ENCODE measurements around the gene TRAF3IP1. TPM values are rescaled to one million over a fixed set of nuclear protein-coding genes. Genes with fewer than 3 reads are reported as not detected.

Gene TRAF3IP1
- polyA plus RNA-seq, 1 donor, result 24.1 TPM

GRCh38 chr2:238409341-238410199, 89.3 kb downstream of the TRAF3IP1 start:
- DNase-seq, result no peak

GRCh38 chr2:238412067-238412767, 91.9 kb downstream of the TRAF3IP1 start:
- DNase-seq, result no peak

DNA sequence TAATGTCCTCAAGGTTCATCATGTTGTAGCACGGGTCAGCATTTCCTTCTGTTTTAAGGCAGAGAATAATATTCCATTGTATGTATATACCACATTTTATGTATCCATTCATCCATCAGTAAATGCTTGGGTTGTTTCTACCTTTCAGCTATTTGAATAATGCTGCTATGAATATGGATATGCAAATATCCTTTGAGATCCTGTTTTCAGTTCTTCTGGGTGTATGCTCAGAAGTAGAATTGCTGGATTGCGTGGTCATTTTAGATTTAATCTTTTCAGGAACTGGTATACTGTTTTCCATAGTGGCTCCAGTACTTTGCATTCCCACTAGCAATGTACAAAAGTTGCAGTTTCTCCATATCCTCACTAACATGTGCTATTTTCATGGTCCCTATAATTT, 93.0 kb downstream of the TRAF3IP1 start:
- no peak for DNase-seq

DNA sequence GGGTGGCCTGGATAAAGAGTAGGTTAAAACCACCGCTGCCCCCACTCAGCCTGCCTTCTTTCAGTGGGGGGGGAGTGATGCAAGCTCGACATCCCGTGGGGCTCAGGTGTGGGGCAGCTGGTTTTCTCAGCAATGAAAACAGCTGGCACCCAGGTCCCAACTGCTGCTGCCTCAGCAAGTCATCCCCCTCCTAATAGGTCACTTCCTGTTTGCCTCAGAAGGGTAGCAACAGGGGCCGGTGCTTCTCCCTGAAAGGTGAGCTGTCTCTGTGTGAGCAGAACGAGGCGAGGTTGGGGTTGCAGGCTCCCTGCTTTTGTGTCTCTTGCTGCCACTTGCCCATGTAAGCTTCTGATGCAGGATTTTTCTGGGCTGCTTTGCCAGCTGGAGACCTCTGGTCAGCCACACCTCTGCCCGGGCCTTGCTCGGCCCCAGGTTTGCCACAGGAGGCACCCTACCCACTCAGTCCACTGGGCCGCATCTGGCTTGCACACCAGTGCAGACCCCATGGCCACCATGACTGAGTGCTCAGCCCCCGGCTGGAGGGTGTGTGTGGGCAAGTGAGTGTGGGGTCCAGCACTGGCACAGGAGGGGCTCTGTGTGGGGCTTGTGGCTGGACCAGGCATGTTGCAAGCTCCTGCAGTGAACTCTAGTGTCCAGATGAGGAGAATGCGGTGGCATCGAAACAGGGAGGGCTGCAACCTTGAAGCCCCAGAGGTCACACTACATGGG, 94.9 kb downstream of the TRAF3IP1 start:
- DNase-seq, result no peak

DNA sequence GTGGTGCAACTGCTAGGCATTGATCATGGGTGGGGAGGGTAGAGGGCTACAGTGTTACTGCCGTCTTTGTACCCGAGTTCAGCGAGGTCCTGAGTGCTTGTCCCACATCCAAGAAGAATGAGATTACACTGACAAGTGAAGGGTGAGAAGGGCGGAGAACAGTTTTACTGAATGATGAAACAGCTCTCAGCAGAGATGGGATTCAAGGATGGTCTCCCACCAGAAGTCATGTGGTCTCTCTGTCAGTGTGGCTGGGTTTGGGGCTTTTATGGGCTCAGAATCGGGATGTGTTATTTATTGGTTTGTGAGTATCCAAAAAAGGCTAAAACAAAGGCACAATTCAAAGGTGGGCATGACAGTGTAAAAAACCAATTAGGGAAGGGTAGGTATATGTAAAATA, 95.6 kb downstream of the TRAF3IP1 start:
- DNase-seq, result no peak

GRCh38 chr2:238418196-238418998, 98.1 kb downstream of the TRAF3IP1 start:
- peak; percentile 73 for DNase-seq

DNA sequence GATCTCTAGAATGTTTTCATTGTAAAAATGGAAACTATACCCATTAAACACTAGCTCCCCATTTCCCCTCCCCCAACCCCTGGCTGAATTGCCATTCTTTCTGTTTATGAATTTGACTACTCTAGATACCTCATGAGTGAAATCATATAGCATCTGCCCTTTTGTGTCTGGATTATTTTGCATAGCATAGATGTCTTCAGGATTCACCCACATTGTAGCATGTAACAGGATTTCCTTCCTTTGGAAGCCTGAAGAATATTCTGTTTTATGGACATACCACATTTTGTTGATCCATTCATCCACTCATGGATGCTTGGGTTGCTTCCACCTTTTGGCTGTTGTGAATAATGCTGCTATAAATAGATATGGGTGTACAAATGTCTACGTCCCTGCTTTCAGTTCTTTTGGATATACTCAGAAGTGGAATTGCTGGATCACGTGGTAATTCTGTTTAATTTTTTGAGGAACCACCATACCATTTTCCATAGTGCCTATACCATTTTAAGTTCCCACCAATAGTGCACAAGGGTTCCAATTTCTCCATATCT, 98.8 kb downstream of the TRAF3IP1 start:
- DNase-seq, result no peak

- DNase-seq, result no peak
Observed at GRCh38 chr2:238420442-238420841, 100.1 kb downstream of the TRAF3IP1 start.

DNA sequence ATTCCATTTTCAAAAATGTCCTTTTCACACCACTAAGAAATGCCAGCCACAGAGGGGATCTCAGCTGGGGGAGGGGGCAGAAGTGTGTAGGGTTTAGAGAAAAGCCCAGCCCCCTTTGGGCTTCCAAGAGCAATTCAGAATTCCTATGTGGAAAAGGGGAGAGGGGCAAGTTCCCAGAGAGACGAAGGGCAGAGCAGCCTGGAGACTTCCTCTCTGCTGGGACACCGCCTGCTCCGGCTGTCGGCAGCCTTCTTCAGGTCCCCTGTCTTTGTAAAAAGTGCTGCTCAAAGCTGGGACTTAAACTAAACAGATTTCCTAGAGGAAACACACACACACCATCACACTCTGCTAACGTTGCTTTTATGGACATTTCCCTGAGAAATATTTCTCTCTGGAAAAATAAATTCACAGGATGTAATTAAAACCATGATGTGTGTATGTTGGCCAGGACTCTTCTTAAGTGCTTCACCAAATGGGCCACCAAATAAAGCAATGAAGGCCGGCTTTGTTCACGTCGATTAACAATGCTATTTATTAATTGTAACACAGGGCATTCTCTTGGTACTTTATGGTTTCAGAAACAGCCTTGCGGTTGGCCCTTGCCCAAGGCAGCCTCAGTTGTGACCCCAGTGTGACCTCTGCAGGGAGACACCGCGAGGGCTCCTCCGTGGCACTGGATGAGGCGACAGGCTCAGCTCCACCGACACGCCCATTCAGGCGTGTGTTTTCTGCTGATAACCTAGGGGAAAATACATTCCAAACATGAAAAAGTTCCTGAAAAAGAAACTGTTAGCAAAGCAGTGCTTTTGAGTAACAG, 100.8 kb downstream of the TRAF3IP1 start:
- no peak for DNase-seq

DNA sequence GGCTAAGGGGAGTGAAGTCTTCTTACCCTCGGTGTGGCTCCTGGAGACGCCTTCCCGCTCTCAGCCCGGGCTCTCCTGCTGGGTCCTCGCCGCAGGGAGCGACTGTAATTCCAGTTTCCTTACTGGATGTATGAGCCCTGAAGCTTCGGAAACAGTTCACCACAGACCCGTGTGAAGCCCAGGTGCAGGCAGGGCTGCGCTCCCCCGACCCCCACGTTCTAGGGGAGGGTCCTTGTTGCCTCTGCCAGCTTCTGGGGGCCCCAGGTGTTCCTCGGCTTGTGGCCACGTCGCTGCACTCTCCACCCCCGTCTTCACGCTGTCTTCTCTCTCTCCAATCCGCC, 101.3 kb downstream of the TRAF3IP1 start:
- no peak for DNase-seq

DNA sequence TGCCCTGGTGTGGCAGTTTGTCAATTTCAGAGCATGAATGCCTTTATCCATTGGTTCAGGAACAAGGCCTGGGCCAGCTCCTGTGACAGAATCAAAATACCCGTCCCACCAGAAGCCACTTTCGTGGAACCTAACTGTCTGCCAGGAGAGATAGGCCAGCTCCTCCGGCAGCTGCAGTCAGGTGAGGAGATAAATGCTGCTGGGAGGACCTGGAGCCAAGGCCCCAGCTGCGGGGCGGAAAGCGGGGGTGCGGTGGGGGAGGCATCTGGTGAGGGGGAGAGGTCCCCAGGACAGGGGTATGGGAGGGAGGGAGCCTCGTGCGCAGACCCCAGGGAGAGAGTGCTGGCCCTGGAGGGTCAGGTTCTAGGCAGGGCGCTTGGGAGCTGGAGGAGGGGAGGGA, 102.0 kb downstream of the TRAF3IP1 start:
- no peak for DNase-seq

DNA sequence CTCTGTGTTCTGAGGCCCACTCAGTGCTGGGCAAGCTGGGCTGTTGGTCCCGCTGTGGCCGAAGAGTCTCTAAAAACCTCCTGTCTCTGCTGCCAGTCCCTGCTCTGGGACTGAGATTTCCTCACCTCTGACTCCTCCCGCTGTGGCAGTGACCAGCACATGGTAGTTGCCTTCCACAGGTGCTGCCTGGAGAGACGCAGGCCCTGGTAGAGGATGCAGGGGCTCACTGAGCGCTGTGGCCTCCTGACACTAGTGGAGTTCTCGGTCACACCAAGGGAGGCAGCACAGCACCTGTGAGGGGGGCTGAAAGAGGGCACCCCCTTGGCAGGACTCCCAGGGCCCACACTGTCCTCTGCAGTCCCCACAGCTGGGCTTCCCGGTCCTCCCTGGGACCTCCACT, 102.6 kb downstream of the TRAF3IP1 start:
- DNase-seq, result no peak

DNA sequence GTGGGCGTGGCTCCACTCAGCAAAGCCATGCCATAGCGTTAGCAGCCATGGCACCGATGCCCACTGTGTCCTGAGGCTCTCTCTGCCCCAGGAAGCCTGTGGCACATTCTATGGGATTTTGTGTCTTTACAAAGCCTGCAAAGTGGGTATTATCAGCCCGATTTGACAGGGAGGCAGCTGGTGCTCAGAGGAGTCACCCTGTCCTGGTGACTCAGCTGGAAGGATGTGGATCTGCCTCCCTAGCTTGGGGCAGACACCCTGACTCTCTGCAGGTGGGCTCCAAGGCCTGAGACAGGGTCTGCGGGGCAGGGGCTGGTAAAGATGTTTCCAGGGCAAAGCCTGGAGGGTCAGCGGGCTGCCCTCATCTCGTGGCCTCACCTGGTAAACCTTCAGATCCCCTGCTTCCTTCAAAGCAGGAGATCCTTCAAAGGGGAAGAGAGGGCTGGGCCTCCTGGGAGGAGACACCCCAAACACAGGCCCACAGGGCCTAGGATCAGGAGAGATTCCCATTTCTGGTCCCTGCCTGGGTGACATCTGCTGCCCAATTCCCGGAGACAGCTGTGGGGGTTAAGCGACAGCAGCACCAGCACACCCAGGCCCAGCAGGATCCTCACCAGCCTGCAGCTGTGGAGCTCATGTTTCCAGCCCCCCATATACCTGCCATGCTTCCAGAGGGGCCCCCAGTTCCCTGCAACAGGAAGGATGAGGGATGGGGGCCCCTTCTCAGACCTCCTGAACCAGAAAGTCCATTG, 103.4 kb downstream of the TRAF3IP1 start:
- no peak for DNase-seq

DNA sequence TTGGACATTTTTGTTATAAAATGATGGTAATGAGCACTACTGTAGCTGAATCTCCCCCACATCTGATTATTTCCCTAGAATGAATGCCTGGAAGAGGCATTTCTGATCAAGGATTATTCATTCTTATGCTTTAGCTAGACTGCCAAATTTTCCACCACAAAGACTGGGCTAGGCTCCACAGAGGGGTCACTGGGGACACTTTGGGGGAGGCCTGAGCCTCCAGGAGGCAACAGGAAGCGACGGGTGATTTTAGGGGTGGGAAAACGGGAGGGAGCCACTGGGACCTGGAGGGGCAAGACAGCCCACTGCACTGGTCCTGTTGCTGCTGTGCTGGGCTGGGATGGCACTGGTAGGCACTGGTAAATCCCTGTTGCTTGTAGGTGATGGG, 104.0 kb downstream of the TRAF3IP1 start:
- no peak for DNase-seq

DNA sequence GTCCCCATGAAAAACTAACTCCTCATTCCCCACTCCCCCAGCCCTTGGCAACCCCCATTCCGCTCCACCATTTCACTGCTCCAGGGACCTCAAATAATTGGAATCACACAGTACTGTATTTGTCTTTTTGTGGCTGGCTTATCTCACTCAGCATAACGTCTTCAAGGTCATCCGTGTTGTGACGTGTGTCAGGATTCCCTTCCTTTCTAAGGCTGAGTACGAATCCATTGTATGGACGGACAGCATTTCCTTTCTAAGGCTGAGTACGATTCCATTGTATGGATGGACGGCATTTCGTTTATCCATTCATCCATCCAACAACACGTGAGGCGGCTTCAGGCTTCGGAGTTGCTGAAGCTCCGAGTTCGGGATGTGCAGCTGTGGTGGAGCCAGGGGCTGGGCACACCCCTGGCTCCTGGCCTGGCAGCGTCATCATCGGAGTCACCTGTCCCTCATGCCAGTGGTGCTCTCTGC, 105.2 kb downstream of the TRAF3IP1 start:
- DNase-seq, result no peak

- DNase-seq, result no peak
Observed at GRCh38 chr2:238425979-238426567, 105.8 kb downstream of the TRAF3IP1 start.

GRCh38 chr2:238426568-238427434, 106.5 kb downstream of the TRAF3IP1 start, which contains the start of gene ASB1:
TSS of gene ASB1 (plus strand) at chr2:238426927. CDS start at chr2:238427071, 144 bp downstream.
- DNase-seq, result peak; percentile 79

DNA sequence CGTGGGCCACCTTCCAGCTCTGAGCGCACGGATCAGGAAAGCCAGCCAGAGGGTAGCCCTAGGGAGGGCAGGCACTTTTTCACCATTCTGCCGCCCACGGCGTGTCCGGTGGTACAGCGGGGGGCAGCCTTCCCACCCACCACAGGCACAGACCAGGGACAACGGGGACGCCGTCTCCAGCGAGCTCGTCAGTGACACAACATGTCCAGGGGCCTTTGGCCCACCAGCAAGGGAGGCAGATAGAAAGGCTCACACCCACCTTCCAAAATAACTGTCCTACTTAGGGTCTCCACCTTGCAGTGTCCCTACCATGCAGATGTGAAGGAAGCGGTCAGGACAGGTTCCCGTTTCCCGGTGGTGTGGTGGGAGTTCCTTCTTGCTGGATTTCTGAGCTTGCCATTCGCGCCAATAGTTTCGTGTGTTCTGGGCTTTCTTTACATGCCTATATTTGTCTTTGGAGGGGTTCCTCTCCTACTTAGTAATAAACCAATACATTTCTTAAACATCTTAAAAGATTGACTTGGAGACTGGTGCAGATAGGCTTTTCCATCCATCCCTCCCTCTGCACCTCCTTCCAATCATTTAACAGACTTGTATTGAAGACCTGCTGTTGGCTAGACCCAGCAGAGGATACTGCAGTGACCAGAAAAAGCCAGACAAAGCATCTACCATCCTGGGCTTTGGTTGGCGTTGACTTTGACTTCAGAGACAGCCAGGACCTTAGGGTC, 107.3 kb downstream of the TRAF3IP1 start:
- no peak for DNase-seq

Data from left kidney (tissue), 2 donors.